ENCODE data around the gene TRMT2B.

- TF ChIP-seq, protein P1, sequence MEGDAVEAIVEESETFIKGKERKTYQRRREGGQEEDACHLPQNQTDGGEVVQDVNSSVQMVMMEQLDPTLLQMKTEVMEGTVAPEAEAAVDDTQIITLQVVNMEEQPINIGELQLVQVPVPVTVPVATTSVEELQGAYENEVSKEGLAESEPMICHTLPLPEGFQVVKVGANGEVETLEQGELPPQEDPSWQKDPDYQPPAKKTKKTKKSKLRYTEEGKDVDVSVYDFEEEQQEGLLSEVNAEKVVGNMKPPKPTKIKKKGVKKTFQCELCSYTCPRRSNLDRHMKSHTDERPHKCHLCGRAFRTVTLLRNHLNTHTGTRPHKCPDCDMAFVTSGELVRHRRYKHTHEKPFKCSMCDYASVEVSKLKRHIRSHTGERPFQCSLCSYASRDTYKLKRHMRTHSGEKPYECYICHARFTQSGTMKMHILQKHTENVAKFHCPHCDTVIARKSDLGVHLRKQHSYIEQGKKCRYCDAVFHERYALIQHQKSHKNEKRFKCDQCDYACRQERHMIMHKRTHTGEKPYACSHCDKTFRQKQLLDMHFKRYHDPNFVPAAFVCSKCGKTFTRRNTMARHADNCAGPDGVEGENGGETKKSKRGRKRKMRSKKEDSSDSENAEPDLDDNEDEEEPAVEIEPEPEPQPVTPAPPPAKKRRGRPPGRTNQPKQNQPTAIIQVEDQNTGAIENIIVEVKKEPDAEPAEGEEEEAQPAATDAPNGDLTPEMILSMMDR (conservative IDR thresholded peaks at IDR 0.05; ENCODE audit: low read length): no peak
- no peak for TF ChIP-seq EZH2phosphoT487 (IDR thresholded peaks at IDR 0.05; ENCODE audit: borderline replicate concordance)
Observed at GRCh38 chrX:101071582-101071981, 19.7 kb upstream of the TRMT2B start.

Measured in Loucy (cell line).